UCSD-AML1 (cell line): ENCODE measurements around the gene TMEM37.
"Not testable (repeated sequence)": the region's sequence is repeated elsewhere in the genome, so short reads cannot be mapped to it uniquely, and the experiment has no call there.

ENCODE experiments used
- DNase-seq: peaks from one replicate; lab custom pipeline; 2025; ENCODE audit not compliant: unreplicated experiment; lab: John Stamatoyannopoulos, UW

Gene TMEM37, protein sequence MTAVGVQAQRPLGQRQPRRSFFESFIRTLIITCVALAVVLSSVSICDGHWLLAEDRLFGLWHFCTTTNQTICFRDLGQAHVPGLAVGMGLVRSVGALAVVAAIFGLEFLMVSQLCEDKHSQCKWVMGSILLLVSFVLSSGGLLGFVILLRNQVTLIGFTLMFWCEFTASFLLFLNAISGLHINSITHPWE

GRCh38 chr2:119431155-119431975, at the start of gene TMEM37:
Gene TMEM37, plus strand, starts transcription at chr2:119431854. Its CDS starts 50 bp downstream, at chr2:119431904.
- no peak for DNase-seq

- DNase-seq = no peak
Observed at GRCh38 chr2:119383410-119384140, 48.1 kb upstream of the TMEM37 start.

DNA sequence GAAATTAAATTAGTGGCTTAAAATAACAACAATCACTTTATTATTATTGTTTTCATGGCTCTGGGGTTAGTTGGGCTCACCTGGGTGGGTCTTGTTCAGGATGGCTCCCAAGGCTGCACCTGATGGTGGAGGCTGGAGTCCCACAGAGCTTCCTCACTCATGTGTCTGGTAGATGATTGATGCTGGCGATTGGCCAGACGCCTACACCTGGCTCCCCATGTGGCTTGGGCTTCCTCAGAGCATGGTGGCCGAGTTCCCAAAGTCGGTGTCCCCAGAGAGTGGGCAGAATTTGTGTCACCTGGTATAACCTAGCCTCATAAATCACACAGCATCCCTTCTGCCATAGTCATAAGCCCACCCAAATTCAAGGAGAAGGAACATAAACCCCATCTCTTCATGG, 46.7 kb upstream of the TMEM37 start:
- no peak for DNase-seq

- no peak for DNase-seq
Observed at GRCh38 chr2:119385466-119385865, 46.2 kb upstream of the TMEM37 start.

DNA sequence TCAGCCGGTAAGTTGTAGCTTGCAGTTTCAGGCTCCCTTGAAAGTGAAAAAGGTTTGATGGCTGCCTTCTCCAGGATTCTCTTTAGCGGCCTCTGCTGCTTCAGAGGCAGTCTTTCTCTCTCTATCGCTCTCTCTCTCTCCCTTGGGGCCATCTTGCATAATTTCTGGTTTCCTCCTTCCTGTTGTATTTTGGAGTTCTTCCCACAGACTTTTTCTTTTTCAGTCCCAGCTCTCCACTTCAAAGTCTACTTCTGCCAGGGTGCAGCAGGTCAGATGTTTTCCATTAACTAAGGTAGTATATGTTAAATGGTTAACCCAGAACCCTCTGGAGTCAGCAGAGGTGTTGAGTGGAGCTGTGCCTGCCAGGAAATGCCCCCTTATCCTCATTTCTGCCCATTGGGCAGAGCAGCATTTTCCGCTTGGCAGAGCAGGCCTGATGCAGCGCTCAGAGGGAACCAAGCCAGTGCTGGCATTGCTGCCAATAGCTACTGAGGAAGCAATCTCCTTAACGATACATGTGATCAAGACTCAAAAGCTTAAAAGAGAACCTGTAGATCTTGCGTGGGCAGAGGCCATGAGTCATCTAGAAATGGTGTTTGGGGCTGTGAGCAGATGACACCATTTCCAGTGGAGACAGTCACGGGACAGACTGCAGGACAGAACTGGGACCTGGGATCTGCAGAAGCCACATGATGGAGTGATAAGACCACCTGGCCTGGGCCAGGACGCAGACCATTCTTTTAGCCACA, 44.1 kb upstream of the TMEM37 start:
- DNase-seq = peak; percentile 35

- DNase-seq = no peak
Observed at GRCh38 chr2:119389615-119390306, 41.9 kb upstream of the TMEM37 start.

DNA sequence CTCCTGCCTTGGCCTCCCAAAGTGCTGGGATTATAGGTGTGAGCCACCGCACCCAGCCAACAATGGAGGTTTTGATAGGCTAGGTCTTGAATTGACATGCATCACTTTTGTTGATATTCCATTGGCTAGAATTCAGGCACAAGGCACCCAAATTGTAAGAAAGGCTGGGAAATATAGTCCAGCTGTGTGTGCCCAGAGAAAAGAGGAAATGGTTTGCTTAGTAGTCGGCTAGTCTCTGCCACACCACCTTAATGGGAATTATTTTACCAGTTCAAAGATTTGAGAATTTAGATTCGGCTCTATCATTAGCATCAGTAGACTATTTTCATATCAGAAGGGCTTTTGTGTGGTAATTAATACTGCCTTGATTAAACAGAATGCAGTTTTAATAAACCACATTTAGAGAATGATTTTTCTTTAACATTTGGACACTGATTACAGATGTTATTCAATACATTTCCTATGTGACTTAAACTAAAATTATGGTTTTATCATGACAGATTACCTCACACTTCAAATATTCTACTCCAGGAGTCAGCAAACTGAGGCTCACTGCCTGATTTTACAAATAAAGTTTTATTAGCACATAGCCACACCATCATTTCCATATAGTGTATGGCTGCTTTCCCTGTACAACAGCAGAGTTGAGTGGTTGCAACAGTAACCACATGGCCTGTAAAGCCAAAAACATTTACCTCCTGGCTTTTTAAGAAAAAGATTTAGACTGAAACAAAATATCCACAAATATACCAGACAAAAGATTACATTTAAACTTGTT, 37.5 kb upstream of the TMEM37 start:
- no peak for DNase-seq

- DNase-seq = no peak
Observed at GRCh38 chr2:119397196-119397595, 34.5 kb upstream of the TMEM37 start.

DNA sequence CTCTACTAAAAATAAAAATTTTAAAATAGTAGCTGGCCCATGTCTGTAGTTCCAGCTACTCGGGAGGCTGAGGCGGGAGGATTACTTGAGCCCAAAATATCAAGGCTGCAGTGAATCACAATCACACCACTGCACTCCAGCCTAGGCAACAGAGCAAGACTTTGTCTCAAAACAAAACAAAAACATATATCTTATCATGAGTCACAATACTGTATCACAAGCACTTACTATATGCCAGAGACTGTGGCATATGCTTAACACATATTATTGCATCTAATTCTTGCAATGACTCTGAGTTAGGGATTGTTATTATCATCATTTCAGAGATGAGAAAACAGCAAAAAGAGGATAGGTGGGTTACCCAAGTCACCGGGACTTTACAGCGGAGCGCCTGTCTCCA, 29.5 kb upstream of the TMEM37 start:
- DNase-seq = no peak

GRCh38 chr2:119402645-119403560, 28.8 kb upstream of the TMEM37 start:
- DNase-seq = no peak

- DNase-seq = not testable (repeated sequence)
Observed at GRCh38 chr2:119403618-119404017, 28.0 kb upstream of the TMEM37 start.

GRCh38 chr2:119405151-119405550, 26.5 kb upstream of the TMEM37 start:
- no peak for DNase-seq

DNA sequence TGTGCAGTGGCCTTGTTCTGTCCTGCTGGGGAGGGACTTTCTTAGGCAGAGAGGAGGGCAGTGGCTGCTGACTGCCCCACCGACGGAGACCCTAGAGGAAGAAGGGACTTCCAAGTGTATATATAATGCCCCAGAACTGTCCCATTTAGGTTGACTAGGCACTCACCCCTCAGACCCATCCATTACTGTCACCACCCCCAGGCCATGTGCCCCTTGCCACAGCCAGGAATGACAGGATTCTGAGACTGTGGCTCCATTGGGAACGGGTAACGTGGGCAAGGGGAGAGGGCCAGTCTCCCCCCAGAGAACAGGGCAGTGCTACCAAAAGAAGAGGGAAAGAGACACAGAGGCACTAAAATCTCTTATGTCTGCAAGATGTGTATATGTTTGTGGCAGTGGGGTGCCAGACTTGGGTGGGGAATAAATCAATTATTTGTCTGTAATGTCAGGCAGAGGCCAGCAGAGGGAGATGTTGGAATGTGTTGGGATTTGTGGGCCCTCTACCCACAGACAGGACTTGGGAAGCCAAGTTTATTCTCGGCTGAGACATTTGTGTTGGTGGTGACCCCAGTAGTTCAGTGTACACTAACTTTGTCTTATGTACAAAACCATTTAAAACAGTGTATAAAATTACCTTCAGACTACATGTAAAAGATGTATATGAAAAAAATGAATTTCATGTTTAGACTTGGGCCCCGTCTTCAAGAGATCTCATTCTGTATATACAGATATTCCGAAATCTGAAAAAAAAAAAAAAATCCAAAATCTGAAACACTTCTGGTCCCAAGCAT, 24.0 kb upstream of the TMEM37 start:
- DNase-seq = no peak

- DNase-seq = no peak
Observed at GRCh38 chr2:119408221-119408619, 23.4 kb upstream of the TMEM37 start.

DNA sequence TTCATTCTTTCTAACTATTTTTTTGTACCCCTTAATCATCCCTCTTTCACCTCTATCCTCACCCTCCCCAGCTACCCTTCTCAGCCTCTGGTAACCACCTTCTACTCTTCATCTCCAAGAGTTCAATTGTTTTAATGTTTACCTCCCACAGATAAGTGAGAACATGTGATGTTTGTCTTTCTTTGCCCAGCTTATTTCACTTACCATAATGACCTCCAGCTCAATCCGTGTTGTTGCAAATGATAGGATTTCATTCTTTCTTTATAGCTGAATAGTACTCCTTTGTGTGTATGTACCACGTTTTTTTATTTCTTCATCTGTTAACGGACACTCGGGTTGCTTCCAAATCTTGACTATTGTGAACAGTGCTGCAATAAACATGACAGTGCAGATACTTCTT, 22.1 kb upstream of the TMEM37 start:
- no peak for DNase-seq

DNA sequence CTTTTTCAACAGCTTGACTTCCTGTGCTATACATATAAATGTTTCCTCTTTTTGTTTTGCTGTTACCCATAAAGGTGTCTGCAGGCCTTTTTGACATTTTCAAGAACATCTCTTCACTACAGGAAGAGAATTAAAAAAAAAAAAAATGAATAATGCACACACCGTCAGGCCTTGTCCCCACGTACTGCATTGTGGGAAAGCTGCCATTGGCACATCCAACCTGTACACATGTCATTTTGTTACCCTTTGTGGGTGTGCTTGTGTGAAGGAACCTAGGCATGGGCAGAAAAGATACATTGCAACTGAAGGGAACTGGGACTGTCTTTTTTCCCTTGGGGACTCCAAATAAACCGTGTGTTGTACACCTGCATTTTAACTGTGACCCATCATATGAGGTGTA, 16.8 kb upstream of the TMEM37 start:
- DNase-seq = no peak

- no peak for DNase-seq
Observed at GRCh38 chr2:119415630-119416029, 16.0 kb upstream of the TMEM37 start.

DNA sequence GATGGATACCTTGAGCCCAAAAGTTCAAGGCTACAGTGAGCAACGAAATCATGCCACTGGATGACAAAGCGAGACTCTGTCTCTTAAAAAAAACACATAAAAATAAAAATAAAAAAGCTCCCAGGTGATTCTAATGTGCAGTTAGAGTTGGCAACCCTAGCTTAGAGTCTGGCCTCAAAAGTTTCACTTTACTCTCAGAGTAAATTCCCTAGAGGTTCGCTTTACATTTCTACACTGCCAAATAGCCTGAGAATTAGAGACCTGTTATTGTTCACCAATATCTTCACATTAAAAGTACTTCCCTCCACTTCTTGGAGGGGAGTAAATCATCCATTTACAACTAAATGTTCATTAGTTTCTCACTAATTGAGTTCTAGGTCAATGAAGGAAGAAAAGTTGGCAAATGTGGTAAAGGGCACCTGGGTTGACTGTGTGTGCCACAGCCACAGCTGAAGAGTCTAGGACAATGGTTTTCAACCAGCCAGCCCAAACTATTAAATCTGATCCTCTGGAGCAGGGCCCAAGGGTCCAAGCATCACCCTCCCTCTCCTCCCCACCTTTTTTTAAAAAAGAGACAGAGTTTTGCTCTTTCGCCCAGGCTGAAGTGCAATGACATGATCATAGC, 15.2 kb upstream of the TMEM37 start:
- DNase-seq = no peak
